Epithelial cell of esophagus (primary cell): ENCODE results near the gene HOXC12.

ENCODE experiments used
- DNase-seq: peaks from one replicate; pipeline ENCODE4 v3.0.0; 2010; ENCODE audit warnings: low read depth
- H3K4me3 ChIP-seq: 2 replicates; pipeline ENCODE4 v1.5.1; 2011; ENCODE audit warnings: mild to moderate bottlenecking, low read length, control low read depth
- TF ChIP-seq, protein P1 (sequence below): IDR thresholded peaks from 2 replicates; pipeline ENCODE4 v1.5.1; 2011; ENCODE audit warnings: low read depth, mild to moderate bottlenecking, low read length, control low read depth, inconsistent platforms; ENCODE audit not compliant: insufficient read depth; ENCODE audit errors: missing control alignments

Gene HOXC12

DNA sequence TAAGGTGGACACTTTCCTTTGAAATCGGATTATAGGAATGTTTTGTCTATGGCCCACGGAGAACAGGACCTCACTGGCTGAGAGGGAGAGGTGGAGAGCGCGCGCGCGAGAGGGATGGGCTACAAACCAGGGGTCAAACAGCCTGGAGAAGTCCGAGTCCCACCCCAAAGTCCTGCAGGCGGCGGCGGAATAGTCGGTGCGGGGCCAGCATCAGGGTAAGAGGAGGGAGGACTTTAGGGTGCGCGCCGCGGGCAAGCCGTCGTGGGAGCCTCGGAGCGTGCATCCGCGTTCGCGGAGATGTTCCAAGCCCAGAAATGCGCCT is 50.8 kb downstream of the HOXC12 start:
- H3K4me3 ChIP-seq = no peak overlapping the region
- TF ChIP-seq, protein P1, sequence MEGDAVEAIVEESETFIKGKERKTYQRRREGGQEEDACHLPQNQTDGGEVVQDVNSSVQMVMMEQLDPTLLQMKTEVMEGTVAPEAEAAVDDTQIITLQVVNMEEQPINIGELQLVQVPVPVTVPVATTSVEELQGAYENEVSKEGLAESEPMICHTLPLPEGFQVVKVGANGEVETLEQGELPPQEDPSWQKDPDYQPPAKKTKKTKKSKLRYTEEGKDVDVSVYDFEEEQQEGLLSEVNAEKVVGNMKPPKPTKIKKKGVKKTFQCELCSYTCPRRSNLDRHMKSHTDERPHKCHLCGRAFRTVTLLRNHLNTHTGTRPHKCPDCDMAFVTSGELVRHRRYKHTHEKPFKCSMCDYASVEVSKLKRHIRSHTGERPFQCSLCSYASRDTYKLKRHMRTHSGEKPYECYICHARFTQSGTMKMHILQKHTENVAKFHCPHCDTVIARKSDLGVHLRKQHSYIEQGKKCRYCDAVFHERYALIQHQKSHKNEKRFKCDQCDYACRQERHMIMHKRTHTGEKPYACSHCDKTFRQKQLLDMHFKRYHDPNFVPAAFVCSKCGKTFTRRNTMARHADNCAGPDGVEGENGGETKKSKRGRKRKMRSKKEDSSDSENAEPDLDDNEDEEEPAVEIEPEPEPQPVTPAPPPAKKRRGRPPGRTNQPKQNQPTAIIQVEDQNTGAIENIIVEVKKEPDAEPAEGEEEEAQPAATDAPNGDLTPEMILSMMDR = no peak
- no peak for DNase-seq

DNA sequence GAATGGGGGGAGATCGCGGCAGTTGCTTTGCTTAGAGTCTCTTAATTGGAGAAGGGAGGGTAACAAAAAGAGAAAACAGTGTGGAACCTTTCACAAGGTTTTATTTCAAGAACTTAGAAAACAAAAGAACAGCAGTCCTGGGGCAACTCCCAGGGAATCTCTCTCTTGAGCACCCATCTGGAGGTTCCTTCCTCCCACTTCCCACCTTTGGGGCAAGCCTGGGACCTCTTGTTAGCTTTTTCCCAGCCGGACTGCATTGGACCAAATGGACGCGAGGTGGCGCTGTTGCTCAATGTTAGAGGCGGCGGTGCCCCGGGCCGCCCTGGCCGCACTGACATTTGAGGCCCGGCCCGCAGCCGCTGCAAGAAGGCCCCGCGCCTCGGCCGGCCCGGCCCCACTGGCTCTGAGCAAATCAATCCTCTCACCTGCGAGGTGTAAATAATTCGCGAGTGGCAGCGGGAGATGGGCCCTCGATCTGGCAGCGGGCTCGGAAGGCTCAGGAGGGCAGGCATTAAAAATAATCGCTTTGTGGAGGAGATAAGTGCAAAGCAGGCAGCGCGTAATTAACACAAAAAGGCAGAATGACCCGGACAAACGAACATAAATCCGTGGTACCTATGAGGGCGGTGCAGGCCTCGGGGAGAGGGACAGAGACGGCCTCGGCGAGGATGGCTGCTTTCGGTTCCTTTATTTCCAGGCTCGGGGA is 51.3 kb downstream of the HOXC12 start:
- DNase-seq = peak; percentile 71
- H3K4me3 ChIP-seq = peak overlapping the region; percentile 16
- TF ChIP-seq, protein P1 = peak; percentile 75

DNA sequence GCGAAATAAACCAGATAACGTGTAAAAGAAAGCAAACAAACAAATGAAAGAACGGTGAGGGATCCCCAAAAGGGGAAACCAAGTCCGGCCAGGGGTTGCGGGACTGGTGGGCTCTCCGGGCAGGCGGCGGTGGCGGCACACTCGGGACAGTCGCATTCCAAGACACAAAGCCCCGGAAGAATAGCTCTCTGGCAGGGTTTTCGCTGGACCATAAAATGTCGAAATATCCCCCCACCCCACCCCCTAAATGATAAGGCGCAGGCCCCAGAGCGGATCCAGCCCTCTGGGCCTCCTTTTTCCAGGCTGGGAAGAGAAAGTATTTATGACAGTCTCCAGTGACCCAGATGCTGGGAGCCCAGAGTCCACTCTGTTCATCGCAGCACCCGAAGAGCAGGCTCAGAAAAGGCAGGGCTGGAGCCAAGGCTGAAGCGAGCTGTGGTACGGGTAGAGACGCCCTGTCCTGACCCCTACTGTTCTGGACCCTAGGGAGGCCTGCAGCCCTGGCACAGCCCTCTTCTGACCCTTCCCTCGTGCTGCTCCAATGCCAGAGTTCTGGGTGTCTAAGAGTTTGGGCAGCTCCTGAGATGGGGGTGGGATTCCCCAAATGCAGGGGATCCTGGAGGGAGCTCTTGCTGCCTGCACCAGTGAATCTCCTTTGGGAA is 52.0 kb downstream of the HOXC12 start:
- TF ChIP-seq, protein P1 = no peak
- peak overlapping the region; percentile 16 for H3K4me3 ChIP-seq
- DNase-seq = no peak

DNA sequence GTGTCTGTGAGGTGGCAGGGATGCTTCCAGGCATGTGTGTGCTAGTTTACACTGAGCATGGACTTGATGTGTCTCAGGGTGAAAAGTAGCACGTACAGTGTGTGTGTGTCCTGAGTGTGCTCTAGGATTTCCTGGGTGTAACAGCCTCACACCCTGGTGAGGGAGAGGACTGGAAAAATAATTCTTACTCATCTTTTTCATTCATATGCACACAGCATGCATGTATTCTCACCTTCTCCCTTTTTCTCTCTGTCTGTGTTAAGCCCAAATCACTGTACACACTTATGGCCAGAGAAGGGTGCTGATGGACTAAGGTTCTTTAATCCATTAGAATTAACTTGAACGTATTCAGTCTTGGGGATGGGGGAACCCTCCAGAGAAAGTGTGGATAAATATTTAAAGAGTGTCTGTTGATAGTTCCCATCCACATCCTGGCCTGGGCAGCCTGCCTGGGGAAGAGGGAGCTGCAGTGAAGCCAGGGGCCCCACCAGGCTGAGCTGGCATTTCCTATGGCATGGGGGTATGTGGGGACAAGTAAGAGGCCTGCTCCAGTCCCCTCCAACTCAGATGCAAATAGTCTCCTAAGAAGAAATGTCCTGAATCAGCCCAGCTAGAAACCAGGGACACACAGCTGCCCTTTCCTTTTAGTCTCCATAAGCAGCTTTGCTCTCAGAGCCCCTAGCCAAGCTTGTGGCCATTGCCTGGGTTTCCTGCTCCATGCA is 53.0 kb downstream of the HOXC12 start:
- DNase-seq = no peak

DNA sequence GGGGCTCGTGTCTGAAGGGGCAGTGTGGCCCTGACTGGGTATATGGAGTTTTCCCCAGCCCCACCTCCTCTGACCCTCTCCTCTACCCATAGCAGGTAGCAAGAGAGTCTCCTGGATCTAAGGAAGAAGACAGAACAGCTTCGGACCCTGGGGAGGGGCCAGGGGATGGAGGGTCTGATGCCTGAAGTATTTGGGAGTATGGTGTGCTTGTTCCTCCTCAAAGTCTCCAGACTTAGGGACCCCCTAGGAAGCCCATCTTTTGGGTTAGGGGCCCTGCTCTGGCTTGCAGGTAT is 53.5 kb downstream of the HOXC12 start:
- DNase-seq = no peak
- no peak overlapping the region for H3K4me3 ChIP-seq
- TF ChIP-seq, protein P1 = no peak

More for the DNA sequence above, 53.0 kb downstream of the HOXC12 start:
- H3K4me3 ChIP-seq = no peak overlapping the region
- TF ChIP-seq, protein P1 = no peak
